ENCODE results near the gene ASAP2. TPM values are rescaled to one million over a fixed set of nuclear protein-coding genes. Genes with fewer than 3 reads are reported as not detected.

Gene ASAP2
- total and polyA plus RNA-seq, 9 of the 15 experiments (the other 6 are each of a cell fraction or from before 2014, with no cell fraction given) = 0.06 to 4.3 (median 3.1) TPM

DNA sequence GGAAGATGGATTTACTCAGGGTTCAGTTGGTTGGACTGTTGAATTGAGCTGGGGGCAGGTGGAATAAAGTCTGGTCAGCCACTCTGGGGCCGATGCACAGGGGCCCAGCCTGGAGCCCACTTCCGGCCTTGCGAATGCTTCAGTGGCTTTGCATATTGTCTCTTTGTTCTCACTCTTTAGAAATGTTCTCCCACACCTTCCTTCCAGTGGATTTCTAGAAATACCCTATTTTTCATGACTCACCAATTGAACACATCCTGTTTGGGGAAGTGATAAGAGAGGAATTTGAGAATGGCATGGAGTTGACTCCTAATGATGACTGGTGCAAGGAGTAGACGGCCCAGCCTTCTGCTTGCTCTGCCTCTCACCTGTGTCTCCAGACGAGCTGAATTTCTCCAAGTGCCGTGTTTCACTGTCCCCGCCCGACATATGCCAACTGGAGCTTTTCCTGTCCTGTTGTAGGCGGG is 28.1 kb downstream of the ASAP2 start (continued):
- no peak for TF ChIP-seq HNRNPK (IDR thresholded peaks at IDR 0.05; ENCODE audit: low read depth, low read length, poor library complexity, severe bottlenecking)
- no peak for TF ChIP-seq PHF20 (IDR thresholded peaks at IDR 0.05; ENCODE audit: partially characterized antibody)
- TF ChIP-seq NRF1 (conservative IDR thresholded peaks at IDR 0.05 in 1 of 2, IDR thresholded peaks at IDR 0.05 in 1 of 2) = 0 out of 4 replicates have a peak, but pooled peaks of 1 of the 2 experiments have one; percentile 12
- TF ChIP-seq HMG20A (CRISPR knock-in tag; conservative IDR thresholded peaks at IDR 0.05) = no peak
- no peak for TF ChIP-seq KLF13 (tag; IDR thresholded peaks at IDR 0.05; ENCODE audit: borderline replicate concordance, low read depth)
- TF ChIP-seq RUNX1 (IDR thresholded peaks at IDR 0.05; ENCODE audit: low read depth) = no peak
- no peak for TF ChIP-seq ZNF184 (CRISPR knock-in tag; IDR thresholded peaks at IDR 0.05)
- no peak for TF ChIP-seq MTA2 (IDR thresholded peaks at IDR 0.05; ENCODE audit: low read depth)
- no peak for TF ChIP-seq CREBBP (IDR thresholded peaks at IDR 0.05; ENCODE audit: low read depth, low read length)
- TF ChIP-seq BRCA1 (IDR thresholded peaks at IDR 0.05) = no peak
- TF ChIP-seq BRCA1 (CRISPR knock-in tag; IDR thresholded peaks at IDR 0.05) = no peak
- no peak for TF ChIP-seq PCBP2 (IDR thresholded peaks at IDR 0.05; ENCODE audit: low read depth, low read length, poor library complexity, severe bottlenecking)
- TF ChIP-seq, protein P1, sequence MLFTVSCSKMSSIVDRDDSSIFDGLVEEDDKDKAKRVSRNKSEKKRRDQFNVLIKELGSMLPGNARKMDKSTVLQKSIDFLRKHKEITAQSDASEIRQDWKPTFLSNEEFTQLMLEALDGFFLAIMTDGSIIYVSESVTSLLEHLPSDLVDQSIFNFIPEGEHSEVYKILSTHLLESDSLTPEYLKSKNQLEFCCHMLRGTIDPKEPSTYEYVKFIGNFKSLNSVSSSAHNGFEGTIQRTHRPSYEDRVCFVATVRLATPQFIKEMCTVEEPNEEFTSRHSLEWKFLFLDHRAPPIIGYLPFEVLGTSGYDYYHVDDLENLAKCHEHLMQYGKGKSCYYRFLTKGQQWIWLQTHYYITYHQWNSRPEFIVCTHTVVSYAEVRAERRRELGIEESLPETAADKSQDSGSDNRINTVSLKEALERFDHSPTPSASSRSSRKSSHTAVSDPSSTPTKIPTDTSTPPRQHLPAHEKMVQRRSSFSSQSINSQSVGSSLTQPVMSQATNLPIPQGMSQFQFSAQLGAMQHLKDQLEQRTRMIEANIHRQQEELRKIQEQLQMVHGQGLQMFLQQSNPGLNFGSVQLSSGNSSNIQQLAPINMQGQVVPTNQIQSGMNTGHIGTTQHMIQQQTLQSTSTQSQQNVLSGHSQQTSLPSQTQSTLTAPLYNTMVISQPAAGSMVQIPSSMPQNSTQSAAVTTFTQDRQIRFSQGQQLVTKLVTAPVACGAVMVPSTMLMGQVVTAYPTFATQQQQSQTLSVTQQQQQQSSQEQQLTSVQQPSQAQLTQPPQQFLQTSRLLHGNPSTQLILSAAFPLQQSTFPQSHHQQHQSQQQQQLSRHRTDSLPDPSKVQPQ (CRISPR knock-in tag; IDR thresholded peaks at IDR 0.05; ENCODE audit: borderline replicate concordance) = no peak
- TF ChIP-seq MAFG (tag; conservative IDR thresholded peaks at IDR 0.05) = no peak
- TF ChIP-seq XRCC5 (IDR thresholded peaks at IDR 0.05; ENCODE audit: low read depth, low read length) = no peak
- no peak for TF ChIP-seq U2AF1 (optimal IDR thresholded peaks at IDR 0.05; ENCODE audit: low read depth, low read length)
- TF ChIP-seq, protein P2, sequence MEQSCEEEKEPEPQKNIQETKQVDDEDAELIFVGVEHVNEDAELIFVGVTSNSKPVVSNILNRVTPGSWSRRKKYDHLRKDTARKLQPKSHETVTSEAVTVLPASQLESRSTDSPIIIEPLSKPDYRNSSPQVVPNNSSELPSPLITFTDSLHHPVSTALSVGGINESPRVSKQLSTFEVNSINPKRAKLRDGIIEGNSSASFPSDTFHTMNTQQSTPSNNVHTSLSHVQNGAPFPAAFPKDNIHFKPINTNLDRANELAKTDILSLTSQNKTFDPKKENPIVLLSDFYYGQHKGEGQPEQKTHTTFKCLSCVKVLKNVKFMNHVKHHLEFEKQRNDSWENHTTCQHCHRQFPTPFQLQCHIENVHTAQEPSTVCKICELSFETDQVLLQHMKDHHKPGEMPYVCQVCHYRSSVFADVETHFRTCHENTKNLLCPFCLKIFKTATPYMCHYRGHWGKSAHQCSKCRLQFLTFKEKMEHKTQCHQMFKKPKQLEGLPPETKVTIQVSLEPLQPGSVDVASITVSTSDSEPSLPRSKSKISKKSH (CRISPR knock-in tag; IDR thresholded peaks at IDR 0.05) = no peak
- no peak for TF ChIP-seq ZNF263 (CRISPR knock-in tag; IDR thresholded peaks at IDR 0.05; ENCODE audit: borderline replicate concordance)
- no peak for TF ChIP-seq ZNF282 (CRISPR knock-in tag; IDR thresholded peaks at IDR 0.05)
- TF ChIP-seq ZNF174 (CRISPR knock-in tag; IDR thresholded peaks at IDR 0.05) = no peak
- no peak for TF ChIP-seq SREBF2 (CRISPR knock-in tag; IDR thresholded peaks at IDR 0.05)
- TF ChIP-seq MITF (IDR thresholded peaks at IDR 0.05) = no peak
- TF ChIP-seq ZNF766 (CRISPR knock-in tag; conservative IDR thresholded peaks at IDR 0.05) = no peak
- TF ChIP-seq ZNF77 (CRISPR knock-in tag; IDR thresholded peaks at IDR 0.05) = no peak
